ENCODE measurements around the gene RPUSD2.
"Not testable (repeated sequence)": the region's sequence is repeated elsewhere in the genome, so short reads cannot be mapped to it uniquely, and the experiment has no call there.

The RPUSD2 gene

DNA sequence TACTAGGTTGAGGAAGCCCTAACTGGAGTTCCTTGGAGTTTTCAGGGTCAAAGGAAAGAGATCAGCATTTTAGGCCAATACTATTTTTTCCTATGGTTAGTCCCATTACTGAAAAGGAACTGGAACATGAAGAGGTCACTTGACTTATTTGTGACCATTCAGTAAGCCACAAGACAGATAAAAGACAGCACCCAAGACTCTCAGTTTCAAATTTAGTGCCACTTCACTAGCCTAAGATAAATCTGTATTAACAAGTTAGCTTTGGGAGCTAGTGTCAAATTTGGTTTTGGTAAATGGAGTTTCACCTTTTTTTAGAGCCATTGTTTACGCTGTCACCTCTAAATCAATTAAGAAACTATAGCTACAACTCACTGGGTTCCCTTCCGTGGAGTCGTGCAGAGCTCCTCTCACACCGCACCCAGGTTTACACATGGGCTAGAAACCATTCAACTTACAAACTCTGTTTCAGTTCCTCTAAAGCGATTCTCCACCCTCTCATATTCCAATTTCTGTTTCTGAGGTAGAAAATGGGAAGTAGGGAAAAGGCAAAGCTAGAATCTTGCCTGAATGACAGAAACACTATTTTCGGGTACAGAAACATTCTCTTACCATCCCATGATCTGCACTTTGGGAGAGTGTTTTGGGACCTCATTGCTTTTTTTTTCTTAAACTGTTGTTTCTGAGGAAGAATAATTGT is 18.6 kb upstream of the RPUSD2 start:
- peaks cover 0 to 4% of the 10 kb centered on the region in 2 donors for H3K4me1 Mint-ChIP-seq (ENCODE audit: low read depth in 2 of 2)
- no peaks in the 10 kb centered on the region for H3K27me3 Mint-ChIP-seq

DNA sequence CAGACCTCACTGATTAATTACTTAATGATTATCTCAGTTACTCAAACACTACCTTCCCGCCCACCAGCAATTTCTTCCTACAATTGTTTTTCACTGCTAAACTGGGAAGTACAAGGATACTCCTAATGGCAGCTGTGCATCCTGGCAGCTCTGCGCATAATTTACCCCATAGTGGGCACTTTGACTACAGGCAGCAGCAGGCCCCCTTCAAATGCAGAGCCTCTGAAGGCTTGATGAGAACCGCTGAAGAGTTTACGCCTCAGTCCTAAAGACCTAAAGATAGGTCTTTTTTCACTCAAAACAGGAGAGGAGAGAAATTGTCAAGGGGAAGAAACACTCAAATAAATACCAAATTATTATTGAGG is 15.0 kb upstream of the RPUSD2 start:
- no peak for DNase-seq
- Mint-ChIP-seq H3K27ac (no peak overlapping the region), H3K9me3 (no peaks in the 10 kb centered on the region), H3K4me1 (ENCODE audit: low read depth in 2 of 2) (peaks cover 9 to 12% of the 10 kb centered on the region in 2 donors), H3K4me3 (no peak overlapping the region), H3K36me3 (ENCODE audit: insufficient read depth) (peaks cover 38% of the 10 kb centered on the region), H3K27me3 (no peaks in the 10 kb centered on the region)
- ATAC-seq (replicated peaks) = no peak

More for the DNA sequence above, 18.6 kb upstream of the RPUSD2 start:
- Mint-ChIP-seq H3K36me3 (ENCODE audit: insufficient read depth) (peaks cover 24% of the 10 kb centered on the region), H3K27ac (no peak overlapping the region), H3K4me3 (no peak overlapping the region), H3K9me3 (no peaks in the 10 kb centered on the region)
- ATAC-seq (replicated peaks) (peak; percentile 29), DNase-seq (no peak)

DNA sequence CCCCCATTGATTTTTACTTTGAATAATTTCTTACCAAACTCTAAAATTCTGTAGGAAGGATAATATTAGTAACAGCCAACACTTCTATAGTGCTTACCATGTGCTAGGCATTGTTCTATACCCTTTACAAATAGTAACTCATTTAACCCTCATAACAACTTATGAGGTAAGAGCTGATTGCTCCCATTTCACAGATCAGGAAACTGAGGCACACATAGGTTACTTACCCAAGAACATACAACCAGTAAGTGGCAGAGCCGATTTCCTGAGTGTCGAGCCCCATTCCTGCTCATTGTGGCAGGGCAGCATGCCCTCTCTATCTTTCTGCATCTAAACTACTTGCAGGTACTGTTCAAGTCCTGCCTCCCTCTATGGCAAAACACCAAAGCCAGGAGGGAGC is 13.2 kb upstream of the RPUSD2 start:
- Mint-ChIP-seq H3K4me3 (no peak overlapping the region), H3K9me3 (no peaks in the 10 kb centered on the region), H3K36me3 (ENCODE audit: insufficient read depth) (peaks cover 39% of the 10 kb centered on the region), H3K27me3 (no peaks in the 10 kb centered on the region), H3K4me1 (ENCODE audit: low read depth in 2 of 2) (peaks cover 16 to 18% of the 10 kb centered on the region in 2 donors), H3K27ac (no peak overlapping the region)
- ATAC-seq (replicated peaks) = no peak
- DNase-seq = no peak

DNA sequence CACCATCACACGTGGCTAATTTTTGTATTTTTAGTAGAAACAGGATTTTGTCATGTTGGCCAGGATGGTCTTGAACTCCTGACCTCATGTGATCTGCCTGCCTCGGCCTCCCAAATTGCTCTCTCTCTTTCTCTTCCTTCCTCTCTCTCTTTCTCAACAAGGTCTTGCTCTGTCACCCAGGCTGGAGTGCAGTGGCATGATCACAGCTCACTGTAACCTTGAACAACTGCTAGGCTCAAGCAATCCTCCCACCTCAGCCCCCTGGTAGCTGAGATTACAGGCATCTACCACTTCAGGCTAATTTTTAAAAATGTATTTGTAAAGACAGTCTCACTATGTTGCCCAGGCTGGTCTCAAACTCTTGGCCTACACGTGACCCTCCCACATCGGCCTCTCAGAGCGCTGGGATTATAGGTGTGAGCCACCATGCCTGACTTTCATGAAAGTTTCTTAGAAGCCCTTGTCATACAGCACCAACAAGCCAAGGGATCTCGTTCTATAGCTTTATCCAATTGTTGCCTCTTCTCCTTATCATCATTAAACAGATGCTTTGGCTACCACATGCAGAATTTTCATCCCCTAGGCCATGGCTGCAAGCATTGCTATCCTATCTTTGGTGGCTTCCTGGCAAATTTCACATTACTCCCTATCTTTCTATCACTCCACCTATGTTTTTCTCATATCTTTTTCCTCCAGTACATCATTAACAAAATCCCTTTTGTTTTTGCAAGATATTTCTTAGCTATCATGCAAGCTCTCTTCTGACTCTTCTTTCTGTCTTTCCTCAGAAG is 10.0 kb upstream of the RPUSD2 start:
- H3K36me3 Mint-ChIP-seq (ENCODE audit: insufficient read depth) = peaks cover 25% of the 10 kb centered on the region
- no peak for DNase-seq
- no peak overlapping the region for H3K4me3 Mint-ChIP-seq
- no peak for ATAC-seq (replicated peaks)
- H3K9me3 Mint-ChIP-seq = no peaks in the 10 kb centered on the region
- H3K27ac Mint-ChIP-seq = no peak overlapping the region
- H3K4me1 Mint-ChIP-seq (ENCODE audit: low read depth in 2 of 2) = peaks cover 22 to 26% of the 10 kb centered on the region in 2 donors
- no peaks in the 10 kb centered on the region for H3K27me3 Mint-ChIP-seq

DNA sequence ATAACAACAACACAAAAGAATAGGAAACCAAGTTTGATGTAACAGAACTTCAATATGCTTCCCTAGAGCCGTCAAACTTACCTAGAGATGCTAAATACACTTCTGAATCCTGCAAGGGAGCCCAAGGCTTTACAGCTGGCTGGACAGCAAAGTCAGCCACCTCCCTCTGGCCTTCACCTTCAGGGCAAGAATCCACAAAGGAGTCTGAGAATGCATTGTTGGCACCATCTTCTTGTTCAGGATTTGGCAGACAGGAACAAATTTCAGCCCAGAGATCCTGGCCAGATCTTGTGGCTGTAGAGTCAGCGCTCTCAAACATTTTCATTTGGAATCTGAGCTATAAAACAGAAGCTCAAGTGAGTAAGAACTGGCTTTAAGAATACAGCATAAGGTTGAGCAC is 6.4 kb upstream of the RPUSD2 start:
- Mint-ChIP-seq H3K27ac (no peak overlapping the region), H3K27me3 (no peaks in the 10 kb centered on the region), H3K4me3 (no peak overlapping the region), H3K9me3 (no peaks in the 10 kb centered on the region), H3K36me3 (ENCODE audit: insufficient read depth) (peaks cover 13% of the 10 kb centered on the region), H3K4me1 (ENCODE audit: low read depth in 2 of 2) (peaks cover 32 to 33% of the 10 kb centered on the region in 2 donors)
- ATAC-seq (replicated peaks) (no peak), DNase-seq (no peak)

DNA sequence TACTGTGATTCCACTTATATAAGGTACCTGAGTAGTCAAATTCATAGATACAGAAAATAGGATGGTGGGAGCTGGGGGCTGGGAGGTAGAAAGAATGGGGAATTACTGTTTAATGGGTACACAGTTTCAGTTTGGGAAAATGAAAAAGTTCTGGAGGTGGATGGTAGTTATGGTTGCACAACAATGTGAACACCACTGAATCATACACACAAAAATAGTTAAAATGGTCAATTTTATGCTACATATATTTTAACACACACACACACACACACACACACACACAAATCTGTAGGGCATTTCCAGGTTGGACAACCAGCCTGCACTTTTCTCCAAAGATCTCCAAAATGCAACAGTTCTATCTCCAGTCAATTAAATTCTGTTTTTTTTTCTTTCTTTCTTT is 5.7 kb upstream of the RPUSD2 start:
- Mint-ChIP-seq H3K4me3 (peak overlapping the region; percentile 83 to 91), H3K27ac (peak overlapping the region; percentile 92 to 95), H3K36me3 (ENCODE audit: insufficient read depth) (peaks cover 13% of the 10 kb centered on the region), H3K27me3 (no peaks in the 10 kb centered on the region), H3K4me1 (ENCODE audit: low read depth in 2 of 2) (peaks cover 30 to 31% of the 10 kb centered on the region in 2 donors), H3K9me3 (no peaks in the 10 kb centered on the region)
- no peak for DNase-seq
- ATAC-seq (replicated peaks) = no peak

DNA sequence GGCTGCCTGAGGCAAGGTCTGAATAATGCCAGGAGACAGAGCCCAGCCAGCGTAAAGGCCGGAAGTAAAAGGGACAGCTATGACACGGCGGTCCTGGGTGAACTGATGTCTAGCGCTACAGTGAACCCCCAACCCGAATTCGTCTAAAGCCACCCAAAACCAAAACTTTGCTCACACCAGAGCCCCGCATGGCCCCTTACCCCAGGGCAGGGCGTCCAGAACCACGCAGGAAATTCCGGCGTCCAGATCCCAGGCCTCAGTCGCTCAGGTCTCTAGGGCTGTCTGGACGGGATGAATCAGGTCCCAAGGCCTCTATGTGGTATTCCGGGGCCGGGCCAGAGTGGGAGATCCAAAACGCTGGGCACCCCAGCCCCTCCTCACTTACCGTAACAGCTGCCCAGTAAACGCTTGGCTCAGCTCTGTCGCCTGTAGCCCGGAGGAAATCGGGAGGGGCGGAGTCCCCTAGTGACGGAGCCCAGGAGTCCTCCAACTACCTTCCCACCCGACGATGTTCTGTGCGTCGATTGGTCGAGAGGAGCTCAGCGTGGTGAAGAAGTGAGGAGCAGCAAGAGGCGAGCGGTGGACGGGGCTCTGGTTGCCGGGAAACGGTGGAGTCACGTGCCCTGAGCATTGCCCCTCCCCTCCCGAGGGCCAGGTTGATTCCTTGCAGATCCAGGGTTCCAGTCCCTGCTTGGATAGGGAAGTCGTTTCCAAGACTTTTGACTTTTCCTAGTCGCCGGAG is 4.3 kb upstream of the RPUSD2 start, which contains the start of gene CCDC32:
Gene CCDC32 (minus strand): TSS at position 452 of the 742 bp plus-strand sequence. CDS start 2,027 bp downstream, outside the sequence.
- Mint-ChIP-seq H3K27me3 (no peaks in the 10 kb centered on the region), H3K4me1 (ENCODE audit: low read depth in 2 of 2) (peaks cover 26 to 30% of the 10 kb centered on the region in 2 donors), H3K27ac (peak within 1 kb of the TSS; percentile 92 to 95), H3K4me3 (peak within 1 kb of the TSS; percentile 83 to 91), H3K9me3 (no peaks in the 10 kb centered on the region), H3K36me3 (ENCODE audit: insufficient read depth) (peaks cover 19% of the 10 kb centered on the region)
- peak; percentile 89 for ATAC-seq (replicated peaks)
- DNase-seq = peak; percentile 91 to 92 (median 91)

DNA sequence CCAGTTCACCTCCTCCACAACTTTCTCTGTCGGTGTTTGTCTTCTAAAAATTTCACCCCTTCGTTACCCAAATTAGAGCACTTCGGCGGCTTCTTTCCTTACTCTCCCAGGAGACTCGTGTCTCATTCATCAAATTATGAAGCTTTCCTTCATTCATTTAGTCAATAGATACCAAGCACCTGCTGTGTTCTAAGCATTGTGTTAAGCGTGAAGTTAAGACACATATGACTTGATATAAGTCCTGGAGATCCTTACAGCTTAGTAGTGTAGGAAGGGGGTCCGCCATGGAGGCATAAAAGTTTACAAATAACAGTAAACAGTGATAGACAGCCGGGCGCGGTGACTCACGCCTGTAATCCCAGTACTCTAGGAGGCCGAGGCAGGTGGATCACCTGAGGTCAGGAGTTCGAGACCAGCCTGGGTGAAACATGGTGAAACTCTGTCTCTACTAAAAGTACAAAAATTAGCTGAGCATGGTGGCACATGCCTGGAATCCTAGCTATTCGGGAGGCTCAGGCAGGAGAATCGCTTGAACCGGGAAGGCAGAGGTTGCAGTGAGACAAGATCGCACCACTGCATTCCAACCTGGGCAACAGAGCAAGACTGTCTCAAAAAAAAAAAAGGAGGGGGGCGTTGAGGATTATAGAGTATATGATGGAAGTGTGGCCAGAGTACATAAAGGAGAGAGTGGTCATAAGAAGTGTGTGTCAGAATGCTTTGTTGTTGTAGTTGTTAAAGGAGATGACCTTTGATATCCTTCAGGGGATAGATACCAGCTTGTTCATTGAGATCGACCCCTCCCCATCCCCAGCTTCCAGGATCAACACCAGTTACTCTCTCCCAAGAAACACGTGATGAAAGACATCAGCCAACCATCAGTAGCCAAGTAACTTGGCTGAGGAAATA is 3.5 kb upstream of the RPUSD2 start:
- Mint-ChIP-seq H3K27me3 (no peaks in the 10 kb centered on the region), H3K9me3 (no peaks in the 10 kb centered on the region)
- no peak for ATAC-seq (replicated peaks)

DNA sequence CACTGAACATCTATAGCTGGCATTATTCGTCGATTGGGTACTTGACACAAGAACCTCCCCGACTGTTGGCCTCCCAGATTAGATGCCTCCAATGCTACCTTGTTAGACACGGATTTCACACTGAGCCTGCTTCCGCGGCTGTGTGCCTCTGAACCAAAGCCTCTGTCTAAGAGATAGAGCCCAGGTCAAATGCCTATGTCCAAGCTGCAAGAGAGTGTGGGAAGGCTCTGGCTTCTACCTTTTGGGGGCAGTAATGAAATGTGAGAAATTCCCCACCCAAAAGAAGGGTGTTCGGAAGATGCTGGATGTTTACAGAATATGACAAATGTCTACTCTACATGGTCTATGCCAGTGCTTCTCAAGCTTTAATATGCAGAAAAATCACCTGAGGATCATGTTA is 2.0 kb upstream of the RPUSD2 start:
- DNase-seq = no peak
- H3K27me3 Mint-ChIP-seq = no peaks in the 10 kb centered on the region
- no peak for ATAC-seq (replicated peaks)
- H3K4me1 Mint-ChIP-seq (ENCODE audit: low read depth in 2 of 2) = peaks cover 27 to 35% of the 10 kb centered on the region in 2 donors
- no peak overlapping the region for H3K27ac Mint-ChIP-seq
- H3K4me3 Mint-ChIP-seq = peak overlapping the region in 1 of 2 donors; percentile 22
- peaks cover 18% of the 10 kb centered on the region for H3K36me3 Mint-ChIP-seq (ENCODE audit: insufficient read depth)
- H3K9me3 Mint-ChIP-seq = no peaks in the 10 kb centered on the region

More for the DNA sequence above, 3.5 kb upstream of the RPUSD2 start:
- Mint-ChIP-seq H3K4me1 (ENCODE audit: low read depth in 2 of 2) (peaks cover 27 to 33% of the 10 kb centered on the region in 2 donors), H3K27ac (peak overlapping the region; percentile 92 to 95), H3K4me3 (peak overlapping the region; percentile 83 to 91), H3K36me3 (ENCODE audit: insufficient read depth) (peaks cover 19% of the 10 kb centered on the region)
- no peak for DNase-seq

DNA sequence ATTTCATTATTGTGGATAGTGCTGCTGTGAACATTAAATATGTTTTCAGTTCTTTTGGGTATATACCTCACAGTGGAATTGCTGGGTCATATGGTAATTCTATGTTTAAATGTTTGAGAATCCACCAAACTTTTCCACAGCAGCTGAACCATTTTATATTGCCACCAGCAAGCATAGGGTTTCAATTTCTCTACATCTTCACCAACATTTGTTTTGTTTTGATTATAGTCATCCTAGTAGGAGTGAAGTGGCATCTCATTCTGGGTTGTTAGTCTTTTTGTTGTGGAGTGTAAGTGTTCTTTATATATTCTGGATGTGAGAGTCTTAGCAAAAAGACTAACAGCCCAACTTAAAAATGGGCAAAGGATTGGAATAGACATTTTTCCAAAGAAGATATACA is 6.0 kb downstream of the RPUSD2 start:
- Mint-ChIP-seq H3K4me3 (no peak overlapping the region), H3K27me3 (no peaks in the 10 kb centered on the region), H3K27ac (peak overlapping the region in 1 of 2 donors; percentile 8), H3K9me3 (no peaks in the 10 kb centered on the region), H3K36me3 (ENCODE audit: insufficient read depth) (peaks cover 28% of the 10 kb centered on the region), H3K4me1 (ENCODE audit: low read depth in 2 of 2) (peaks cover 5 to 10% of the 10 kb centered on the region in 2 donors)
- DNase-seq (no peak), ATAC-seq (replicated peaks) (no peak)

DNA sequence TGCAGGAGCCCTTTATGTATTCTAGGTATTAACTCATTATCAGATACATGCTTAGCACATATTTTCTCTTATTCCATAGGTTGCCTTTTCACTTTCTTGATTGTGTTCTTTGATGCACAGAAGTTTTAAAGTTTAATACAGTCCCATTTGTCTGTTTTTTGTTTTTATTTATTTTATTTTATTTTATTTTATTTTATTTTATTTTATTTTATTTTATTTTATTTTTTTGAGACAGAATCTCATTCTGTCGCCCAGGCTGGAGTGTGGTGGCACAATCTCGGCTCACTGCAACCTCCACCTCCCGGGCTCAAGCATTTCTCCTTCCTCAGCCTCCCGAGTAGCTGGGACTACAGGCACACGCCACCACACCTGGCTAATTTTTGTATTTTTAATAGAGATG is 7.8 kb downstream of the RPUSD2 start:
- H3K27ac Mint-ChIP-seq; H3K4me1 Mint-ChIP-seq (ENCODE audit: low read depth in 2 of 2); ATAC-seq (replicated peaks): not testable (repeated sequence)

DNA sequence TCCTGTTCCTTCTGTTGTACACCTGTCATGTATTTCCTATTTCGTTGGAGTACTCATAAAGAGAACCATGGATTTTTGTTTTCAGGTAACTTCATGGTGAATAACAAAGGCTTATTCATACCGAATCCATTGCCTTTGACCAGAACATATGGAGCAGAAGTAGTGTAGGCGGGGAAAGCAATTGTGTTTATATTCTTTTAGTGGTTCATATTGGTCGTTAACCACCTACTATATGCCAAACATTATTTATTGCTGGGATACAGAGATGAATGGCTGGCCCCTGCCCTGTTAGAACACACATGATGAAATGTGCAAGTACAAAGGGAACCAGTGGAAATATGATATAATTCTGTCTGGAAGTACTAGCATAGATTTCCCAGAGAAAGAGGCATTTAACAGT is 9.8 kb downstream of the RPUSD2 start:
- Mint-ChIP-seq H3K36me3 (ENCODE audit: insufficient read depth) (peaks cover 11% of the 10 kb centered on the region), H3K27me3 (no peaks in the 10 kb centered on the region), H3K9me3 (no peaks in the 10 kb centered on the region), H3K27ac (no peak overlapping the region), H3K4me3 (no peak overlapping the region), H3K4me1 (ENCODE audit: low read depth in 2 of 2) (no peaks in the 10 kb centered on the region)
- ATAC-seq (replicated peaks) = no peak
- DNase-seq = no peak

More for the DNA sequence above, 7.8 kb downstream of the RPUSD2 start:
- H3K4me3 Mint-ChIP-seq, DNase-seq, H3K27me3 Mint-ChIP-seq, H3K9me3 Mint-ChIP-seq: not testable (repeated sequence)
- H3K36me3 Mint-ChIP-seq (ENCODE audit: insufficient read depth) = peaks cover 24% of the 10 kb centered on the region

Measured in effector memory CD8-positive, alpha-beta T cell (primary cell).